ENCODE results near the gene COASY.

- TF ChIP-seq YY1 (IDR thresholded peaks at IDR 0.05; ENCODE audit: insufficient read depth, insufficient read length) (no peak), ZNF274 (IDR thresholded peaks at IDR 0.05; ENCODE audit: low read depth, low read length) (no peak)
Observed at GRCh38 chr17:42543190-42544079, 18.5 kb upstream of the COASY start.
